ENCODE measurements around the gene COL6A3. TPM values are rescaled to one million over a fixed set of nuclear protein-coding genes. Genes with fewer than 3 reads are reported as not detected.

Gene COL6A3
- total and polyA plus RNA-seq, 9 of the 15 experiments (the other 6 are each of a cell fraction or from before 2014, with no cell fraction given) = 0.07 to 4.1 (median 1.5) TPM

- H3K4me1 ChIP-seq (replicated peaks in 1 of 2; ENCODE audit: control insufficient read depth in 2 of 2, insufficient read depth in 2 of 2, low read length in 2 of 2) = no peaks in the 10 kb centered on the region
- no peak overlapping the region for H3K4me2 ChIP-seq (ENCODE audit: insufficient read depth, low read length)
- WGBS (ENCODE audit: insufficient coverage, low coverage, missing lambda C conversion rate) = 5% methylated on average over 4 of the region's 4 CpGs
- TF ChIP-seq PCBP2 (IDR thresholded peaks at IDR 0.05; ENCODE audit: low read depth, low read length, poor library complexity, severe bottlenecking) = no peak
- no peak for TF ChIP-seq ZNF282 (CRISPR knock-in tag; IDR thresholded peaks at IDR 0.05)
- no peak for TF ChIP-seq ZNF431 (CRISPR knock-in tag; IDR thresholded peaks at IDR 0.05)
- no peak for TF ChIP-seq ARID1B (IDR thresholded peaks at IDR 0.05)
- no peak for TF ChIP-seq THRA (IDR thresholded peaks at IDR 0.05)
- TF ChIP-seq CSDE1 (IDR thresholded peaks at IDR 0.05) = no peak
- no peak for TF ChIP-seq CEBPB (tag; IDR thresholded peaks at IDR 0.05)
- no peak for TF ChIP-seq TBP (optimal IDR thresholded peaks at IDR 0.05; ENCODE audit: low read depth, low read length)
- no peak for TF ChIP-seq ZNF561 (CRISPR knock-in tag; conservative IDR thresholded peaks at IDR 0.05)
- no peak for TF ChIP-seq TEAD2 (tag; IDR thresholded peaks at IDR 0.05)
- no peak for TF ChIP-seq RBM15 (IDR thresholded peaks at IDR 0.05; ENCODE audit: insufficient read depth, low read length)
- TF ChIP-seq ZBED1 (IDR thresholded peaks at IDR 0.05) = no peak
- FAIRE-seq (no peak), DNase-seq (ENCODE audit: extremely low read depth in 1 of 4, low spot score in 3 of 4) (no peak), ATAC-seq (no peak)
- BruUV-seq (replicated peaks) = no TSS peak
- intact Hi-C loops (cut with micrococcal nuclease) (no loop called here), in situ Hi-C loops (cut with MboI) (no loop called here)
- H3K9ac ChIP-seq (ENCODE audit: insufficient read depth in 1 of 2, low read depth in 2 of 2, low read length in 2 of 2) = no peak overlapping the region
- no peak overlapping the region for H3K27ac ChIP-seq (ENCODE audit: extremely low read depth, low read depth, low read length)
- no peaks in the 10 kb centered on the region for H3K36me3 ChIP-seq (ENCODE audit: control insufficient read depth, insufficient read depth, low read length)
- no peaks in the 10 kb centered on the region for H4K20me1 ChIP-seq (replicated peaks; ENCODE audit: control insufficient read depth, insufficient read depth, low read length)
- H3K79me2 ChIP-seq (ENCODE audit: control insufficient read depth, insufficient read depth, low read length) = no peaks in the 10 kb centered on the region
- H3K4me3 ChIP-seq = no peak overlapping the region
- ChIA-PET POLR2A (no interaction called here), CTCF (ENCODE audit: low intra/inter-chr PET ratio) (no interaction called here)
- no peaks in the 10 kb centered on the region for H3K9me3 ChIP-seq (replicated peaks; ENCODE audit: control insufficient read depth, insufficient read depth, low read depth, low read length)
- H2AFZ ChIP-seq (ENCODE audit: low read depth, low read length) = no peak overlapping the region
- H3K9me1 ChIP-seq (ENCODE audit: control insufficient read depth, insufficient read depth, low read length) = no peaks in the 10 kb centered on the region
- 0 out of 5 replicates have a peak, but pooled peaks cover 0 to 4% of the 10 kb centered on the region in 2 experiments for H3K27me3 ChIP-seq (ENCODE audit: control insufficient read depth in 2 of 2, insufficient read depth in 2 of 2, low read length in 2 of 2)
These were observed 83.4 kb downstream of the COL6A3 start for GRCh38 chr2:237330541-237330940.

Measured in K562 (cell line).